Measurements from ENCODE around the gene RNF144B.

GRCh38 chr6:18412644-18413043 is 25.5 kb downstream of the RNF144B start:
- TF ChIP-seq MAX (IDR thresholded peaks at IDR 0.05; ENCODE audit: low read depth, low read length): no peak
- TF ChIP-seq CTCF (IDR thresholded peaks at IDR 0.05; ENCODE audit: low read depth, low read length): no peak

Measured in NB4 (cell line).